ENCODE results near the gene MROH2A. TPM values are rescaled to one million over a fixed set of nuclear protein-coding genes. Genes with fewer than 3 reads are reported as not detected.

MROH2A gene
- total and polyA plus RNA-seq, 7 experiments from 2014 or later = not detected

DNA sequence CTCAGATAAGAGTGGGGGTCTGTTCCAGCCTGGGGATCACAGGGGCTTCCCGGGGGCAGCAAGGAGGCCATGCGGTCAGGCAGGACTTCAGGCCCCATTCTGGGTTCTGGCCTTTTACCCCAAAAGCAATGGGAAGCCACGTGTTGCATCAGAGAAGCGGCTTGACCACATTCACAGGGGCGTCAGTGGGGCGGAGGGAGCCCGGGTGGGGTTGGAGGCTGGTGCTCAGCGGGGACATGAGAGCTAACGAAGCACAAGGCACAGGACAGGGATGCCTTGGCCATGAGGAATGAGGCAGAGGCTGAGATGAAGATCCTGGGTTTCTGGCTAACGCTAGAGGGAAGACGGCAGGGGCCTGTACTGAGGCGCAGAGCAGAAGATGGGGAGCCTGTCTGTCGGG is 70.1 kb downstream of the MROH2A start:
- ChIA-PET POLR2A (no interaction called here), CTCF (no interaction called here)
- Histone ChIP-seq H3K36me3 (ENCODE audit: control insufficient read depth in 2 of 3, insufficient read depth in 3 of 3, low read length in 3 of 3) (no peaks in the 10 kb centered on the region), H3K4me3 (ENCODE audit: low read length) (no peak overlapping the region), H3K9me3 (ENCODE audit: control insufficient read depth in 2 of 3, low read length in 3 of 3) (no peaks in the 10 kb centered on the region), H3K27ac (ENCODE audit: low read depth, low read length) (no peak overlapping the region), H3K4me1 (ENCODE audit: control insufficient read depth in 2 of 2, insufficient read depth in 2 of 2, low read length in 2 of 2) (peaks cover 0 to under 1% of the 10 kb centered on the region in 2 donors), H3K27me3 (ENCODE audit: control insufficient read depth in 2 of 2, insufficient read depth in 2 of 2, low read length in 2 of 2) (no peaks in the 10 kb centered on the region)
- H3K27me3 Mint-ChIP-seq = peaks cover 0 to 4% (median 0%) of the 10 kb centered on the region in 5 donors
- peaks cover 0 to 36% (median 0%) of the 10 kb centered on the region in 5 donors for H3K36me3 Mint-ChIP-seq
- ATAC-seq = no peak
- intact Hi-C loops (cut with micrococcal nuclease) = no loop called here
- no peak overlapping the region for H3K4me3 Mint-ChIP-seq
- H3K27ac Mint-ChIP-seq = peak overlapping the region in 2 of 9 donors; percentile 27 to 72
- no peak for DNase-seq
- H3K9me3 Mint-ChIP-seq = no peaks in the 10 kb centered on the region
- H3K4me1 Mint-ChIP-seq = peaks cover 0 to 67% (median 0%) of the 10 kb centered on the region in 7 donors

DNA sequence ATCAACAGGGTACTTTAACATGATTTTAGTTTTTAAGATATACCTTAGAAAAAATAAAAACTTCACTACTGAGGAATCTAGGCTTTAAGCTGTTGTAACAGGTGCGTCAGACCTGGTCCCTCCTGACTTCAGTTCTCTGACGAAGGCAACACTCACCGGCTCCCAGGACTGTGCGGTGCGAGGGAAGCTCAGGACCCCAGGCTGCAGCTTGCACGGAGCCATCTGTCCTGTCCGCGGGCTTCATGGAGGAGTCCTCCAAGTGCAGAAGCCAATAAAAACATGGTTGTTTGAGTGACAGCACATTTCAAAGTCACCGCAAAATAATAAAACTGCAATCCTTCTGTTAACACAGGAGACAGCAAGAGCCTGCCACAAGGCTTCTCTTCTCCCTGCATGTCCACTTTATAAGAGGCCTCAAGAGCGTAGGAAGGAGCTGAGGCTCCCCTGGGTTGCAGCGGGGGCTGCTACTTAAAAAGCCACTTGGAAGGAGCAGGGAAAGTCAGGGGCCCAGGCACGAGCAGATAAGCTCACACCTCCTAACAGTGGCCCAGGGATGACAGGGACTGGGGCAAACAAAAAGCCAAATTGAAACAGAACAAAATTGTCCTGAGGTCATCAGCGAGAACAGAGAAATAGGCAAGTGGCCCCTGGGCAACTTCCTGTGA is 71.6 kb downstream of the MROH2A start:
- ChIA-PET POLR2A (no interaction called here), CTCF (no interaction called here)
- Histone ChIP-seq H3K4me1 (ENCODE audit: control insufficient read depth in 2 of 2, insufficient read depth in 2 of 2, low read length in 2 of 2) (peaks cover 0 to 6% of the 10 kb centered on the region in 2 donors), H3K27ac (ENCODE audit: low read depth, low read length) (no peak overlapping the region), H3K36me3 (ENCODE audit: control insufficient read depth in 2 of 3, insufficient read depth in 3 of 3, low read length in 3 of 3) (no peaks in the 10 kb centered on the region), H3K4me3 (ENCODE audit: low read length) (no peak overlapping the region), H3K9me3 (ENCODE audit: control insufficient read depth in 2 of 3, low read length in 3 of 3) (no peaks in the 10 kb centered on the region), H3K27me3 (ENCODE audit: control insufficient read depth in 2 of 2, insufficient read depth in 2 of 2, low read length in 2 of 2) (no peaks in the 10 kb centered on the region)
- H3K27ac Mint-ChIP-seq = peak overlapping the region in 1 of 9 donors; percentile 70
- H3K27me3 Mint-ChIP-seq = peaks cover 0 to 7% (median 5%) of the 10 kb centered on the region in 5 donors
- H3K4me3 Mint-ChIP-seq = no peak overlapping the region
- peaks cover 0 to 32% (median 0%) of the 10 kb centered on the region in 5 donors for H3K36me3 Mint-ChIP-seq
- DNase-seq (no peak), ATAC-seq (no peak)
- intact Hi-C loops (cut with micrococcal nuclease) = loop anchor here (10.0 kb wide), 3 partner anchors 425 to 695 kb away; no protein-coding TSS in a partner anchor
- peaks cover 6 to 67% (median 7%) of the 10 kb centered on the region in 7 donors for H3K4me1 Mint-ChIP-seq
- H3K9me3 Mint-ChIP-seq = no peaks in the 10 kb centered on the region

DNA sequence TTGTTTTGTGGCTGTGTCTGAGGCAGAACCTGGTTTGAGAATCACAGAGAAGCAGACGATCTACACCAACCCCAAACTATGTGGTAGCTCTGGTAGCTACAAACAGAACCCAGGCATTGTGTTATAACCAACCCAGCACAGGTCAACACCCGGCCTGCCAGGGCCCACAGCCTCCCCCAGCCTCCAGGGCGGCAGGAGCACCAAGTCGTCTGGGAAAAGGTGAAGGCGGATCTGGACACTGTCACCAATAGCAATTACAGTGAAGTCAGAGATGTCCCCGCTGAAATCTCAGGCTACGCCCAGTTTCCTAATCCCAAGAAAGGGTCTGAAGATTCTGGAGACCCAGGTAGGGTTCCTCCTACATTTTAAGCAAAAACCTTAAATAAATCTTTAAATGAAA is 72.6 kb downstream of the MROH2A start:
- no peaks in the 10 kb centered on the region for H3K9me3 ChIP-seq (ENCODE audit: control insufficient read depth in 2 of 3, low read length in 3 of 3)
- H3K27me3 Mint-ChIP-seq = peaks cover 0 to 7% (median 5%) of the 10 kb centered on the region in 5 donors
- peaks cover 0 to 30% (median 0%) of the 10 kb centered on the region in 5 donors for H3K36me3 Mint-ChIP-seq
- peaks cover 0 to 6% of the 10 kb centered on the region in 2 donors for H3K4me1 ChIP-seq (ENCODE audit: control insufficient read depth in 2 of 2, insufficient read depth in 2 of 2, low read length in 2 of 2)
- DNase-seq (no peak), ATAC-seq (no peak)
- H3K27ac ChIP-seq (ENCODE audit: low read depth, low read length) = no peak overlapping the region
- H3K4me3 Mint-ChIP-seq = no peak overlapping the region
- intact Hi-C loops (cut with micrococcal nuclease) = loop anchor here (10.0 kb wide), 3 partner anchors 426 to 694 kb away; no protein-coding TSS in a partner anchor
- no peaks in the 10 kb centered on the region for H3K27me3 ChIP-seq (ENCODE audit: control insufficient read depth in 2 of 2, insufficient read depth in 2 of 2, low read length in 2 of 2)
- ChIA-PET CTCF (no interaction called here), POLR2A (no interaction called here)
- no peak overlapping the region for H3K4me3 ChIP-seq (ENCODE audit: low read length)
- no peak overlapping the region for H3K27ac Mint-ChIP-seq
- H3K36me3 ChIP-seq (ENCODE audit: control insufficient read depth in 2 of 3, insufficient read depth in 3 of 3, low read length in 3 of 3) = no peaks in the 10 kb centered on the region
- no peaks in the 10 kb centered on the region for H3K9me3 Mint-ChIP-seq
- H3K4me1 Mint-ChIP-seq = peaks cover 10 to 76% (median 11%) of the 10 kb centered on the region in 7 donors

DNA sequence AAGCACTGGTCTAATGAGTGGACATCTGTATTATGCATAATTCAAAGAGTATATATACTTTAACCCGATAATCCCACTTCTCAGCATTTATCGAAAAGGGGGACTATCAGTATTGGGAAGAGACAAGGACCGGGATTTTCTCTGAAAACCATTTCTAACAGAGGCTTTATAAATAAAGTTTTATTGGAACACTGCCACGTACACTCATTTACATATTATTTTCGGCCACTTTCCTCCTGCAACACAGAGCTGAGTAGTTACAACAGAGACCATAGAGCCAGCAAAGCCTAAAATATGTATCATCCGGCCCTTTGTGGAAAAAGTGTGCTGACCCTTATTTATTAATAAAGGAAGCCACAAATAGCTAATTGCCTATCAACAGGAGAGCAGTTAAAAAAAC is 73.0 kb downstream of the MROH2A start:
- peaks cover 0 to 7% (median 5%) of the 10 kb centered on the region in 5 donors for H3K27me3 Mint-ChIP-seq
- CTCF ChIA-PET = no interaction called here
- H3K36me3 ChIP-seq (ENCODE audit: control insufficient read depth in 2 of 3, insufficient read depth in 3 of 3, low read length in 3 of 3) = no peaks in the 10 kb centered on the region
- H3K27ac Mint-ChIP-seq = no peak overlapping the region
- no peaks in the 10 kb centered on the region for H3K9me3 Mint-ChIP-seq
- H3K27ac ChIP-seq (ENCODE audit: low read depth, low read length) = no peak overlapping the region
- no peak overlapping the region for H3K4me3 ChIP-seq (ENCODE audit: low read length)
- H3K4me3 Mint-ChIP-seq = no peak overlapping the region
- DNase-seq (no peak), ATAC-seq (no peak)
- H3K27me3 ChIP-seq (ENCODE audit: control insufficient read depth in 2 of 2, insufficient read depth in 2 of 2, low read length in 2 of 2) = no peaks in the 10 kb centered on the region
- POLR2A ChIA-PET = no interaction called here
- H3K4me1 ChIP-seq (ENCODE audit: control insufficient read depth in 2 of 2, insufficient read depth in 2 of 2, low read length in 2 of 2) = peaks cover 0 to 6% of the 10 kb centered on the region in 2 donors
- H3K36me3 Mint-ChIP-seq = peaks cover 0 to 29% (median 0%) of the 10 kb centered on the region in 5 donors
- peaks cover 10 to 77% (median 13%) of the 10 kb centered on the region in 7 donors for H3K4me1 Mint-ChIP-seq
- intact Hi-C loops (cut with micrococcal nuclease) = loop anchor here (10.0 kb wide), 3 partner anchors 426 to 694 kb away; no protein-coding TSS in a partner anchor
- H3K9me3 ChIP-seq (ENCODE audit: control insufficient read depth in 2 of 3, low read length in 3 of 3) = no peaks in the 10 kb centered on the region

DNA sequence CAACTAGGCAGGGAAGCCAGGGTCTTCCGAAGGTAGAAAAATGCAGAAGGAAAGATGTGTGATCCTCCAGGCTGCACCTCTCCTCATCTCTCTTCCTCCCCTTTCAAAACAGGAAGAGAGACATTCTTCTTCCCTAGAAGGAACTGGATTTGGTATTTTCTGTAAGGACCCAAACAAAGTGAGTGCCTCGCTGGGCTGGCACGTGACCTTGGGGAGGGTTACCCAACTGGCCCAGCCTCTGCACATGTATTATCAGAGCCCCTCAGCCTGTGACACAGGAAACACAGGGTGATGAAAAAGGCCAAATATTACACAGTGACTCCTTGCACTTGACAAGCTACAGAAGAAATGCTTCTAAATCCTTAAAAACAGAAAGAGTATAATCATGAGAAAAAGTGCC is 73.9 kb downstream of the MROH2A start:
- Mint-ChIP-seq H3K9me3 (no peaks in the 10 kb centered on the region), H3K36me3 (peaks cover 0 to 29% (median 0%) of the 10 kb centered on the region in 5 donors), H3K4me1 (peaks cover 10 to 76% (median 13%) of the 10 kb centered on the region in 7 donors), H3K4me3 (peak overlapping the region in 1 of 10 donors; percentile 98), H3K27ac (peak overlapping the region in 1 of 9 donors; percentile 95), H3K27me3 (peaks cover 0 to 7% (median 5%) of the 10 kb centered on the region in 5 donors)
- H3K4me1 ChIP-seq (ENCODE audit: control insufficient read depth in 2 of 2, insufficient read depth in 2 of 2, low read length in 2 of 2) = peaks cover 0 to 6% of the 10 kb centered on the region in 2 donors
- ChIA-PET CTCF (no interaction called here), POLR2A (no interaction called here)
- no peak overlapping the region for H3K4me3 ChIP-seq (ENCODE audit: low read length)
- no peak for DNase-seq
- H3K36me3 ChIP-seq (ENCODE audit: control insufficient read depth in 2 of 3, insufficient read depth in 3 of 3, low read length in 3 of 3) = no peaks in the 10 kb centered on the region
- no peak for ATAC-seq
- H3K27ac ChIP-seq (ENCODE audit: low read depth, low read length) = no peak overlapping the region
- intact Hi-C loops (cut with micrococcal nuclease) = loop anchor here (10.0 kb wide), 3 partner anchors 427 to 693 kb away; no protein-coding TSS in a partner anchor
- no peaks in the 10 kb centered on the region for H3K27me3 ChIP-seq (ENCODE audit: control insufficient read depth in 2 of 2, insufficient read depth in 2 of 2, low read length in 2 of 2)
- H3K9me3 ChIP-seq (ENCODE audit: control insufficient read depth in 2 of 3, low read length in 3 of 3) = no peaks in the 10 kb centered on the region

DNA sequence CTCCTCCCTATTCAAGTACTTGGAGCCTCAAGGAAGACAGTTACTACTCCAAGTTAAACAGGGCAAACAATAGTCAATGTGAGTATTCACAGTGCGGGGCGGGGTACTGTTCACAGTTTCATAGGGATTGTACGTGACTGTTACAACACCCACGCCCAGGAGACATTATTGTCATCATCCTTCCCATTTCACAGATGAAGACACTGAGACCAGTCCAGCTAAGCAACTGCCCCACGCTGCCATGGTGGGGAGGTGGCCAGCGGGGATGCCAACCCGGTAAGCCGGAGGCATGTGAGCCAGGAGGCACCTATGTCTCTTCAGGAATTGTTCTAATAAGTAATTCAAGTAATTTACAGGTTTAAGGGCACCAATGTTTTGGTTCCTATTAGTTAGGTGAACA is 75.2 kb downstream of the MROH2A start:
- intact Hi-C loops (cut with micrococcal nuclease) = loop anchor here (10.0 kb wide), 3 partner anchors 429 to 691 kb away; no protein-coding TSS in a partner anchor
- Mint-ChIP-seq H3K4me1 (peaks cover 12 to 77% (median 18%) of the 10 kb centered on the region in 7 donors), H3K4me3 (peak overlapping the region; percentile 77 to 98 (median 92)), H3K9me3 (no peaks in the 10 kb centered on the region), H3K36me3 (peaks cover 0 to 22% (median 0%) of the 10 kb centered on the region in 5 donors), H3K27me3 (peaks cover 0 to 7% (median 5%) of the 10 kb centered on the region in 5 donors), H3K27ac (peak overlapping the region in 2 of 9 donors; percentile 8 to 95)
- peaks cover 0 to 6% of the 10 kb centered on the region in 2 donors for H3K4me1 ChIP-seq (ENCODE audit: control insufficient read depth in 2 of 2, insufficient read depth in 2 of 2, low read length in 2 of 2)
- no peaks in the 10 kb centered on the region for H3K36me3 ChIP-seq (ENCODE audit: control insufficient read depth in 2 of 3, insufficient read depth in 3 of 3, low read length in 3 of 3)
- DNase-seq (no peak), ATAC-seq (no peak)
- H3K27me3 ChIP-seq (ENCODE audit: control insufficient read depth in 2 of 2, insufficient read depth in 2 of 2, low read length in 2 of 2) = no peaks in the 10 kb centered on the region
- POLR2A ChIA-PET = no interaction called here
- H3K27ac ChIP-seq (ENCODE audit: low read depth, low read length) = no peak overlapping the region
- H3K4me3 ChIP-seq (ENCODE audit: low read length) = peak overlapping the region; percentile 97
- H3K9me3 ChIP-seq (ENCODE audit: control insufficient read depth in 2 of 3, low read length in 3 of 3) = no peaks in the 10 kb centered on the region
- CTCF ChIA-PET = no interaction called here
